Activated CD4-positive, alpha-beta memory T cell treated with anti-CD3 and anti-CD28 coated beads for 36 hours (primary cell): Measurements from ENCODE around the gene GABRB3. TPM values are rescaled to one million over a fixed set of nuclear protein-coding genes. Genes with fewer than 3 reads are reported as not detected.
"Not testable (repeated sequence)": the region's sequence is repeated elsewhere in the genome, so short reads cannot be mapped to it uniquely, and the experiment has no call there.

ENCODE experiments used
- CTCF ChIA-PET: fragments of 350-600 bp; sonication (Branson Sonifier 250); formaldehyde crosslinking; loops from one replicate; lab custom pipeline; 2021; ENCODE audit warnings: antibody characterized with exemption, inconsistent platforms; lab: Charles Lee
- POLR2A ChIA-PET: fragments of 350-600 bp; sonication (Branson Sonifier 250); formaldehyde crosslinking; loops from one replicate; lab custom pipeline; 2021; ENCODE audit warnings: antibody characterized with exemption; lab: Charles Lee
- DNase-seq: peaks from one replicate; pipeline ENCODE4 v3.0.0-alpha.2; 2020
- H3K27ac Mint-ChIP-seq: one replicate; pipeline ENCODE4 v1.8.0; 2021; ENCODE audit warnings: mixed read lengths
- H3K27me3 Mint-ChIP-seq: one replicate; pipeline ENCODE4 v1.8.0; 2021; ENCODE audit warnings: mixed read lengths
- H3K36me3 Mint-ChIP-seq: one replicate; pipeline ENCODE4 v1.8.0; 2021; ENCODE audit warnings: mixed read lengths
- H3K4me1 Mint-ChIP-seq: one replicate; pipeline ENCODE4 v1.8.0; 2021; ENCODE audit warnings: low read depth, mixed read lengths
- H3K4me3 Mint-ChIP-seq: one replicate; pipeline ENCODE4 v1.8.0; 2021; ENCODE audit warnings: mild to moderate bottlenecking, mixed read lengths
- H3K9me3 Mint-ChIP-seq: one replicate; pipeline ENCODE4 v1.8.0; 2021; ENCODE audit warnings: mixed read lengths
- intact Hi-C: fragments of 100-400 bp; cut with micrococcal nuclease; formaldehyde crosslinking; loops from one replicate; pipeline ENCODE4 v1.15.1; 2023
- total RNA-seq, 2 experiments: library from RNA; stranded (reverse); gene quantifications; one replicate each; pipeline ENCODE4 v1.2.3, GENCODE V29; 2021

GABRB3 gene
- total RNA-seq, 2 experiments from 2014 or later: 0.12 to 0.17 TPM

GRCh38 chr15:26724381-26725150 lies 48.3 kb downstream of the GABRB3 start:
- Mint-ChIP-seq H3K27me3 (no peaks in the 10 kb centered on the region), H3K27ac (no peak overlapping the region), H3K4me3 (no peak overlapping the region)

DNA sequence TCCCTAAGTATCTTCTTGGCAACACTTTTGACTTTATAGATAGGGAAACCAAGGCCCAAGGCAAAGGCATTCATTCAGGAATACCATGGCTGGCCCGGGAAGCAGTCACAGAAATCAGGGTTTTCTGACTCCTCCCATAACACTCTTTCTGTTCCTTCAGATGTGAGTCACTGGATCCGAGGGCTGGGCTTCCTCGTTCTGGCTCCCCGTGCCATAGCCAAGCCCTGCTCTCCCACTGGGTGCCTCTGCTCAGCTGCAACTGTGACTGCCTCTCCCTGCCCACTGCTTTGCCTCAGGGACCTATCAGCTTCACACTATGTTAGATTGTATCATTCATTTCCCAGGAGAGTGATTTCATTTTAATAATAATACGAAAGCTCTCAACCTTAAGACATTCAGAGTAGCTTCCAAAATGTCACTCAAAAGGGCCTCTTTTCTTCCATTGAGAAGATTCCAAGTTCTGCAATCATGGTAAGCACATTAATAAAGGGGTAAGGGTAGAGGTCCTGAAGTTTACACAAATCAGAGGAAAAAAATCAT lies 50.2 kb downstream of the GABRB3 start:
- CTCF ChIA-PET: no interaction called here
- H3K9me3 Mint-ChIP-seq: peaks cover 2% of the 10 kb centered on the region
- no peak overlapping the region for H3K4me3 Mint-ChIP-seq
- DNase-seq: no peak
- no peaks in the 10 kb centered on the region for H3K36me3 Mint-ChIP-seq
- no peaks in the 10 kb centered on the region for H3K27me3 Mint-ChIP-seq
- no peaks in the 10 kb centered on the region for H3K4me1 Mint-ChIP-seq
- POLR2A ChIA-PET: no interaction called here
- intact Hi-C loops: no loop called here
- H3K27ac Mint-ChIP-seq: no peak overlapping the region

More at GRCh38 chr15:26724381-26725150, 48.3 kb downstream of the GABRB3 start:
- no peak for DNase-seq
- POLR2A ChIA-PET: no interaction called here
- peaks cover 6% of the 10 kb centered on the region for H3K9me3 Mint-ChIP-seq
- intact Hi-C loops: no loop called here
- no peaks in the 10 kb centered on the region for H3K4me1 Mint-ChIP-seq
- H3K36me3 Mint-ChIP-seq: no peaks in the 10 kb centered on the region
- CTCF ChIA-PET: no interaction called here

- intact Hi-C loops: no loop called here
- CTCF ChIA-PET: no interaction called here
- peaks cover 2% of the 10 kb centered on the region for H3K9me3 Mint-ChIP-seq
- no peak overlapping the region for H3K4me3 Mint-ChIP-seq
- no peaks in the 10 kb centered on the region for H3K4me1 Mint-ChIP-seq
- no peaks in the 10 kb centered on the region for H3K36me3 Mint-ChIP-seq
- H3K27me3 Mint-ChIP-seq: no peaks in the 10 kb centered on the region
- no peak for DNase-seq
- no peak overlapping the region for H3K27ac Mint-ChIP-seq
- POLR2A ChIA-PET: no interaction called here
Observed at GRCh38 chr15:26721232-26721967, 51.5 kb downstream of the GABRB3 start.

GRCh38 chr15:26720546-26720945 lies 52.3 kb downstream of the GABRB3 start:
- no peaks in the 10 kb centered on the region for H3K36me3 Mint-ChIP-seq
- ChIA-PET POLR2A (no interaction called here), CTCF (no interaction called here)
- intact Hi-C loops: no loop called here
- H3K27me3 Mint-ChIP-seq: no peaks in the 10 kb centered on the region
- no peak overlapping the region for H3K27ac Mint-ChIP-seq
- no peaks in the 10 kb centered on the region for H3K4me1 Mint-ChIP-seq
- H3K4me3 Mint-ChIP-seq: no peak overlapping the region
- no peak for DNase-seq
- no peaks in the 10 kb centered on the region for H3K9me3 Mint-ChIP-seq

GRCh38 chr15:26719866-26720265 lies 53.0 kb downstream of the GABRB3 start:
- POLR2A ChIA-PET: not testable (repeated sequence)

DNA sequence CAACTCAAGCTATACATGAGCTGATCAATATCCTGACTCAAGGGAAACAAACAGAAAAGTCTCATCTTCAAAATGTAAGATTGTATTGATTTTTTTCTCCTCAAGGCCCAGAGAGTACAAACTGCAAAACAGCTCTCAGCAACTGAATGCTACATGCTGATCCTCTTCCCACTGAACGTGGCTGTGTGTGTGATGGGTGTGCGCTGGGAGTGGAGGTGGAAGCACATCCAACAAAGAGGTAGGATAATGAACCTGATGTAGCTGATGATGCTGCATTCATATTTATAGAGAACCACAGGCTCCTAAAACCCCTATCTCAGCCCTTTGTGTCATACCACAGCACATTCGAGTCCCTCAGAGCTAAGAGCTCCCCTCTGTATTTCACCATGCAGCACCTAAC lies 56.8 kb downstream of the GABRB3 start:
- Mint-ChIP-seq H3K4me1 (no peaks in the 10 kb centered on the region), H3K9me3 (peaks cover 3% of the 10 kb centered on the region), H3K27me3 (peaks cover 1% of the 10 kb centered on the region), H3K4me3 (no peak overlapping the region), H3K36me3 (no peaks in the 10 kb centered on the region), H3K27ac (no peak overlapping the region)
- ChIA-PET CTCF (no interaction called here), POLR2A (no interaction called here)
- DNase-seq: no peak
- intact Hi-C loops: no loop called here

More at GRCh38 chr15:26719866-26720265, 53.0 kb downstream of the GABRB3 start:
- H3K36me3 Mint-ChIP-seq, DNase-seq, H3K27ac Mint-ChIP-seq, H3K9me3 Mint-ChIP-seq, CTCF ChIA-PET, H3K27me3 Mint-ChIP-seq, H3K4me1 Mint-ChIP-seq, H3K4me3 Mint-ChIP-seq, intact Hi-C loops: not testable (repeated sequence)

- Mint-ChIP-seq H3K4me1 (no peaks in the 10 kb centered on the region), H3K27me3 (peaks cover 1% of the 10 kb centered on the region), H3K27ac (no peak overlapping the region), H3K4me3 (no peak overlapping the region), H3K36me3 (no peaks in the 10 kb centered on the region), H3K9me3 (peaks cover 4% of the 10 kb centered on the region)
- no peak for DNase-seq
- ChIA-PET POLR2A (no interaction called here), CTCF (no interaction called here)
- intact Hi-C loops: no loop called here
Observed at GRCh38 chr15:26713498-26713897, 59.4 kb downstream of the GABRB3 start.

DNA sequence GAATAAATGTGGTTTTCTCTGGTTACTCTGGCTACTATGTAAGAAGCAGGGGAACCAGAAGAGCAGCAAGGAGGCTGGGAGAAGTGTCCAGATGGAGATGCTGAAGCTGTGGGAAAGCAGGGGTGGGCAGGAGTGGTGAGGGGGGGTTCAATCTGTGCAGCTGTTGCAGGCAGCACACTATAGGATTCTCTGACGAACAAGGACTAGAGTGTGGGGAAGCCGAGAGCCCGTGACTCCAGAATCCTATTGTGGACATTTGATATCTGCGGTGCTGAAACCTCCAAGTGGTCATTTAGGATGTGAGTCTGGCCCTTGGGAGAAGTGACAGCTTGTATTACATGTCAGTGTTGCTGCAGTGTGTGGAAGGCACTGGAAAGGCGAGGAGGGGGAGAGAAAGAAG lies 60.5 kb downstream of the GABRB3 start:
- no peaks in the 10 kb centered on the region for H3K4me1 Mint-ChIP-seq
- H3K36me3 Mint-ChIP-seq: no peaks in the 10 kb centered on the region
- POLR2A ChIA-PET: no interaction called here
- H3K27ac Mint-ChIP-seq: no peak overlapping the region
- no peak overlapping the region for H3K4me3 Mint-ChIP-seq
- CTCF ChIA-PET: no interaction called here
- peaks cover 1% of the 10 kb centered on the region for H3K27me3 Mint-ChIP-seq
- intact Hi-C loops: no loop called here
- H3K9me3 Mint-ChIP-seq: peaks cover 12% of the 10 kb centered on the region
- DNase-seq: no peak

DNA sequence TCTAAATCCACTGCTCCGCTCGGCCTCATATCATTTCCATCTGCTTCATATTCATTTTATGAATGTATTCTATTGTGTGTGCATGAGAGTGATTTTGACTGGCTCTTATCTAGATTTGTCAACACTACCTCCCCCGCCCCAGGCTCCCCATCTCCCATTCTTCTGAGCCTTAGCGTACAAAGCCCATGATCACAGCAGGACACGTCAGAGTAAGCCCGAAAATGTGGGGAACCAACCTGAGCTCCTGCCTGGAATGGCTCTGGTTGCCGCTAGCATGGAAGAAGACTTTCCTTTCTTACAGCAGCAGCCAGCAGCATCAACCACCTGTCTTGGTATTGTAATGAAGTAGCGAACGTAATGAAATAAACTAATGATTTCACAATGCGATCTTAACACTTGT lies 61.4 kb downstream of the GABRB3 start:
- intact Hi-C loops: no loop called here
- Mint-ChIP-seq H3K36me3 (no peaks in the 10 kb centered on the region), H3K27me3 (peaks cover 1% of the 10 kb centered on the region), H3K4me1 (no peaks in the 10 kb centered on the region), H3K27ac (no peak overlapping the region), H3K4me3 (no peak overlapping the region), H3K9me3 (peaks cover 14% of the 10 kb centered on the region)
- no peak for DNase-seq
- ChIA-PET CTCF (no interaction called here), POLR2A (no interaction called here)

DNA sequence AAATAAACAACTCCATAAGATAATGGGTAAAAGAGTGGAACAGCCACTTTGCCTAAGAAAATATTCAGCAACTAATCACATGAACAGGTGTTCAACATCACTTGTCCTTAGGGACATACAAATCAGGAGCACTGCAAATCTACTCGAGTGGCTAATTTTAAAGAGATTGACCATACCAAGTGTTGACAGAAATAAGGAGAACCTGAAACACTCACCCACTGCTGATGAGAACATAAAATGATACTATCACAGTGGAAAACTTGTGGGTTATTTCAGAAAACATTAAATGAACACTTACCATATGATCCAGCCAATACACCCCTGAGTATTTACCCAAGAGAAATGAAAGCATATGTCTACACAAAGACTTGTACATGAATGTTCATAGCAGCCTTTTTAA lies 70.5 kb downstream of the GABRB3 start:
- intact Hi-C loops: no loop called here
- ChIA-PET CTCF (no interaction called here), POLR2A (no interaction called here)
- no peak for DNase-seq
- H3K36me3 Mint-ChIP-seq: no peaks in the 10 kb centered on the region
- no peak overlapping the region for H3K27ac Mint-ChIP-seq
- no peaks in the 10 kb centered on the region for H3K27me3 Mint-ChIP-seq
- H3K4me3 Mint-ChIP-seq: no peak overlapping the region
- no peaks in the 10 kb centered on the region for H3K4me1 Mint-ChIP-seq
- H3K9me3 Mint-ChIP-seq: peaks cover 6% of the 10 kb centered on the region

- POLR2A ChIA-PET: no interaction called here
- Mint-ChIP-seq H3K27ac (no peak overlapping the region), H3K4me1 (no peaks in the 10 kb centered on the region), H3K27me3 (no peaks in the 10 kb centered on the region), H3K36me3 (no peaks in the 10 kb centered on the region), H3K9me3 (peaks cover 13% of the 10 kb centered on the region), H3K4me3 (no peak overlapping the region)
- DNase-seq: no peak
- CTCF ChIA-PET: no interaction called here
- intact Hi-C loops: no loop called here
Observed at GRCh38 chr15:26698555-26698954, 74.3 kb downstream of the GABRB3 start.

GRCh38 chr15:26697913-26698312 lies 75.0 kb downstream of the GABRB3 start:
- Mint-ChIP-seq H3K4me1 (no peaks in the 10 kb centered on the region), H3K4me3 (no peak overlapping the region), H3K27ac (no peak overlapping the region), H3K9me3 (peaks cover 17% of the 10 kb centered on the region), H3K27me3 (no peaks in the 10 kb centered on the region), H3K36me3 (no peaks in the 10 kb centered on the region)
- ChIA-PET POLR2A (no interaction called here), CTCF (no interaction called here)
- DNase-seq: no peak
- intact Hi-C loops: no loop called here
